AG09319 (cell line): ENCODE data around the gene IDS.
"Not testable (repeated sequence)": the region's sequence is repeated elsewhere in the genome, so short reads cannot be mapped to it uniquely, and the experiment has no call there.

ENCODE experiments used
- DNase-seq: peaks from one replicate; pipeline ENCODE4 v3.0.0-alpha.2; 2010; ENCODE audit warnings: low read depth; ENCODE audit errors: extremely low read depth
- CTCF ChIP-seq: IDR thresholded peaks from 2 replicates; pipeline ENCODE4 v1.5.1; 2011; ENCODE audit warnings: low read depth, mild to moderate bottlenecking, inconsistent platforms, low read length, moderate library complexity

IDS gene

DNA sequence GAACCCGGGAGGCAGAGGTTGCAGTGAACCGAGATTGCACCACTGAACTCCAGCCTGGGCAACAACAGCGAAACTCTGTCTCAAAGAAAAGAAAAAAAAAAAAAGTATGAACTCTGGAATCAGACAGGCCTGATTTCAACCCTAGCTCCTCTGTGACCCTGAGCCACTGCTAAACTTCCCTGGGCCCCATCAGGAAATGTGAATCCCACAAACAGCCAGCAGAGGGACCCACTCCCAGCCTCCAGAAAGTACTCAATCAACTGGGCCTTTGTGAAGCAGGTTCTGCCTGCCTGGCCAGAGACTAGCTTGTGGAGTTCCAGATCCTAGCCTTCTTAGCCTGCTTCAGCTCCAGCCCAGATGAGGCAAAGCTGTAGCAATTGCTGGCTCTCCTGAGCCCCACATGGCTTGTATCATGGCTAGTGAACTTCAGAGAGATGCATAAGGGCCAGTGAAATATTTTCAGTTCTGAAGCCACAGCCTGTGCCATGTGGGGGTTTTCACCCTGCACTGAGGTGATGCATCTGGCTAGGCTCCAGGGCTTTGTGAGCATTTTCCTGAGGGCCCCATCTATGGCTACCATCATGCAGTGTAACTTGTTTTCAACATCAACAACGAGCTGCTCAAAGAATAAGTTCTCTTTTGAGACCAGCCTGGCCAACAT, 7.2 kb upstream of the IDS start:
- peak; percentile 61 for TF ChIP-seq CTCF
- no peak for DNase-seq

DNA sequence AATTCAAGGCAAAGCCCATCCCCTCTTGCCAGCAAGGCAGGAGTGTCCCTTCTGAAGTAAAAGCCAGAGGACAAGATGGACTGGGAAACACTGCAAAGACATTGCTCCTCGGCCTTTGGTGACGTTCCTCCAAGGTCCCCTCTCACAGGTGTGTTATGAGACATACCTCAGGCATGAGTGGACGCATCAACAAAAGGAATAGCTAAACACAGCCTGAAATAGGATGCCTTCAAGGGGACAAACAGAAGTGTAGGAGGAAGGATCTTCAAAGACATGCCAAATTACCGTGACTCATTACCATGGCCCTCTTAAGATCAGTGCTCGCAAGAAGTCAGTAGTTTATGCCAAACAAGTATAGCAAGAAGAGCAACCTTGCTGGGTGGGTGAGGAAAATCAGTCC, 6.0 kb upstream of the IDS start:
- no peak for TF ChIP-seq CTCF
- no peak for DNase-seq

- TF ChIP-seq CTCF, result peak; percentile 11
- no peak for DNase-seq
These were observed 5.3 kb upstream of the IDS start for GRCh38 chrX:149510386-149510785.

GRCh38 chrX:149508467-149508866, 3.4 kb upstream of the IDS start:
- no peak for TF ChIP-seq CTCF
- no peak for DNase-seq

DNA sequence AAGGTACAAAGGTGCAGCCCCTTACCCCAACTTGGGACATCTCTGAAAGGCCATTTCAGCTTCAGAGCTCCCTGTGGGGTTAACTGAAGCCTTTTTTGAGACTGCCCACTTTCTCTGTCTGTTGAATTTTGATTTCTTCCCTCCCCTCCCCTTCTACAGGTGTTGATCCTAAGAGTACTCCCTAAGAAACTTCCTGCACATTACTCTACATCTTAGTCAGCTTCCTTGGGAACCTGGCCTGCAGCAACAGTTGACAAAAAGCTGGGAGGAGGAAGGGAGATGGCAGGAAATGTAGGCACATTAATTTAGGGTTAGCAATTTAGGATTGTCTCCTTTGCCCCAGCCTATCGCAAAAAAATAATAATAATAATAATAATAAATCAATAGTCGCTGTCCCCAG, 1.2 kb upstream of the IDS start:
- no peak for DNase-seq
- no peak for TF ChIP-seq CTCF

- no peak for TF ChIP-seq CTCF
- no peak for DNase-seq
These were observed 565 bp upstream of the IDS start for GRCh38 chrX:149505671-149506070.

GRCh38 chrX:149504226-149504914, 736 bp downstream of the IDS start:
- DNase-seq, result no peak
- peak; percentile 39 for TF ChIP-seq CTCF

GRCh38 chrX:149503446-149503845, 1.7 kb downstream of the IDS start:
- DNase-seq, result not testable (repeated sequence)

DNA sequence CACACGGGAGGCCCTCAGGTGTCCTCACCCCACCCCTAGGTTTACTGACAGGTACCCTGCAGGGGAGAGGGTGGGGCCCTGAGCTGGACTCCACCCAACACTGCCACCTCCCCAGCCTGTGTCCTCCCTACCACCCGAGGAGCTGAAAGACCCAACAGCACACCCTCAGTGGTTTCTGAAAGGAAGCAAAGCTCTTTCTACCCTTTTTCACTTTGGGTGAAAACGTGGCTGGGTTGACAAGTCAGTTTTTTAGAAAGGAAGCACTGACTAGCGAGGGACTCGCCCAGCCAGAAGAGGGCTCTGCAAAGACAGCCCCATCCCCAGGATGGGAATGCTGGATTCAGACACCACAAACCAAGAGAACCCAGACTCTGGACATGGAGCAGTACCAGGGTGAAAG, 2.2 kb downstream of the IDS start:
- not testable (repeated sequence) for DNase-seq
